ENCODE results near the gene ADCYAP1R1. TPM values are rescaled to one million over a fixed set of nuclear protein-coding genes. Genes with fewer than 3 reads are reported as not detected.

ADCYAP1R1 gene
- under 0.01 TPM in 1 of 2 replicates, not detected in the other for total RNA-seq

DNA sequence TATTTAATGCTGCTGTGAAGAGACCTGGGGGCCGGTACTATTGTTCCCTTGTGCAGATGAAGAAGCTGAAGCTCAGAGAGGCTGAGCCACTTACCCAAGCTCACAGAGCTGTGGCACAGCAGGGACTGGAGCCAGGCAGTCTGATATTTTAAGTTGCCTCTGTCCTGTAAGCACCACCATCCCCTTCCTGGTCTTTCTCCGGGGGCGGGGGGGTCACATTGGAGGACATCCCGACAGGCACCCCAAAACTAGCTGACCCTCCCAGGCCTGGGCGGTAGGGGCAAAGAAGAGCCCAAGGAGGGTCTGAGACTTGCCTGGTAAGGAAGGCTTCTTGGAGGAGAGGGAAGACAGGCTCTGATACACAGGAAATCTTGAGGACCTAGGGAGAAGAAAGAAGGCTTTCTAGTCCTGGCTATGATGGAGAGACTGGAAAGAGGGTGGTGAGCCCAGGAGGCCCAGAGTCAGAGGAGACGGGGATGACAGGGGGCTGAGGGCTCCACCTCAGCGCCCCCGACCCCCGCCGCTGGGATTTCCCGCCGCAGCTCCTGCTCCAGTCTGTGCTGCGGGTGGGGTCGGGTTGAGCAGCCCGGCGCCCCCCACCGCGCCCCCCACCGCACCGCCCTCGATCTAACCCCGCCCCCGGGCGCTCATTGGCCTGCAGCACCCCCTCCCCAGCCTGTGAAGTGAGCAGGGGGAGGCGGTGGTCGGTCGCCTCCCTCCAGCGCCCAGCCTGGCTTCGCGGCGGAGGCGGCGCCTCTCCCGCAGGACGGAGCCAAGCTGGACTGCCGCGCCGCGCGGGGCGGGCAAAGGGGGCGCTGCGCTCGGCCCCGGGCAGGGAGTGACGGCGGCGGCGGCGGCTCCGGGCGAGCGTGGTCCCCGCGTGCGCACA lies at the start of gene ADCYAP1R1:
TSS of gene ADCYAP1R1 (plus strand) at position 711 of the 889 bp plus-strand sequence. CDS start 10,957 bp downstream, outside the sequence.
- DNase-seq (ENCODE audit: low read depth in 2 of 2), result no peak

DNA sequence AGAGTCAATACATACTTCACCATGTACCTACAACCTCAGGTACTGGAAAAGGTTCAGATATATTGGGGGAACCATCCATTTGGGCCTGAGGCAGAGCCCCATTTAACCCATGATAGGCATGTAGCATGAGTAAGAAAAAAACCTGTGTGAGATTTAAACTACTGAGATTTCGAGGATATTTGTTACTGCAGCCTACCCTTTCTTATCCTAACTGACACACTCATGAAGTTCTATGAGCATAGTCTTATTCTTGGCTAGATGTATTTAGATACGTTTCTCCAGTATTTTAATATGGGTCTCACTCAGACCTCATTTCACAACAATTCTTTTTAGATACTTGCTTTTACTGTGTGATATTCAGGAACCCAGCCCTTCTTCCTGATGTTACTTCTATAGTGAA lies 49.0 kb upstream of the ADCYAP1R1 start:
- no peak for DNase-seq (ENCODE audit: low read depth in 2 of 2)

DNA sequence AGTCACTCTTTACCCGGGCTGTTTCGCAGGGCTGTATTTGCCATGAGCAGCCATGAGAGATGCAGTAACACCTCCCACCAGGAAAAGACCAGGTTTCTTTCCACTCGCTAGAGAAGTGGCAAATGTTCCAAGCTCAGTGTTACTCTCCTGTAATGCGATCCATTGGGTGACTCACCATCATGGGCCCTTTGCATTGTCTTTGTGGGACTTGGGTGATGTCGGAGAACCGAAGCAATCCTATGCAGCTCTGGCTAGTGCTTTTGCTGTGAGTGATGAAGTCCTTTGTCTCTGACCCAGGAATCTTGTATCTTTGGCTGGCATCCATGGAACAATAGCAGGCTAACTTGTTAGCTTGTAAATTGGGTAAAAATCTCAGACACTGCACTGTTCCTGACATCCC lies 48.4 kb upstream of the ADCYAP1R1 start:
- DNase-seq (ENCODE audit: low read depth in 2 of 2), result no peak

DNA sequence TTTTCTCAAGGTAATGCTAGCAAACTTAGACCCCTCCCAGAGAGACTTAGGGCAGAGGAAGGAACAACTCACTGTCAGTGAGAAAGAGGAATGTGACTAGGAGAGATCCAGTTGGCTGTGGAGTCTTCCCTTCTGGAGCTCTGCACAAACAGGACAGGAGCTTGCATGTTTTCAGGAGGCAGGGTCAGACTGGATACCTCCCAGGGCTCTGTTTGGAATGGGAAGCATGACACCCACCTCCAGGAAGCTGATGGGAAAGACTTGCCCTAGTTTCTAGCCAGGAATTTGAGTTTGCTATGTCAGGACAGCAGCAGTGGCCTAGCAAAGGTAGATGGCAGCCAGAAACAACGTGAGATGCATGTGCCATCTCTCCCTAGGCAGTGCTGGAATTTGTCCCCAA lies 47.7 kb upstream of the ADCYAP1R1 start:
- peak in 1 of 2 donors; percentile 33 for DNase-seq (ENCODE audit: low read depth in 2 of 2)

DNA sequence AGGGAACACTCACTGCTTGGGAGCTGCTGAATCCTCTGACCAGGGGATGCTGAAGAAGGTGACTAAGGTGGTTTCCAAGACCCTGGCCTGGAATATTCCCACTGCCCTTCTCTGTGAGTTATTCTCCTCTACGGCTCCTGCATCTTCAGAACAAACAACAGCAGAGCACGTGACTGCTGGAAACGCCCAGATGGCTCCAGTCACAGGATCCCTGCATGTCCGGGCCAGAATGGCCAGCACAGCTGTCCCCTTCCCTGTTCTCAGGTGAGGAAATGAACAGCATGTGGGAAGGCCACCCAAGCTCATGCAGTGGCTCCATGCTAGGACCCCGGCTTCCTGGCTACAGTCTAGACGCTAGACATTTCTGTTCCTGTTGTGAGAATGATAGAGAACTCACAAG lies 45.3 kb upstream of the ADCYAP1R1 start:
- DNase-seq (ENCODE audit: low read depth in 2 of 2), result no peak

DNA sequence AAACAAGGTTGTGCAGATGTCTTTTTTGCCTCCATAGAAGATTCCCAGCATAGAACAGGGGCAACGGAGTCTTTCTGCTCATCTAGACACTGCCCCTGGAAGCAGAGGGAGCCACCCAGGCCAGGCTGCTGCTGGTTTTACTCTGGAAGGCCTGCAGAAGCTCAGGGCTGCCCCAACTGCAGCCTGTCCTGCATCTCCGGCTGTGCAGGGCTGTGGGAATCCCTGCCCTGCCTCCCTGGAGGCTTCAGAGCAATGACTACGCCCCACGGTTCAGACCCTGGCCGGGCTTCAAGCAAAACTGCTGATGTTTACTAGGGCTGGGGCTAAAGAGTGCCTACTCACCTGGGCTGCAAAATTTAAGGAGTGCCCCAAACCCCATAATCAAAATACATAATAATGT lies 44.5 kb upstream of the ADCYAP1R1 start:
- no peak for DNase-seq (ENCODE audit: low read depth in 2 of 2)

DNA sequence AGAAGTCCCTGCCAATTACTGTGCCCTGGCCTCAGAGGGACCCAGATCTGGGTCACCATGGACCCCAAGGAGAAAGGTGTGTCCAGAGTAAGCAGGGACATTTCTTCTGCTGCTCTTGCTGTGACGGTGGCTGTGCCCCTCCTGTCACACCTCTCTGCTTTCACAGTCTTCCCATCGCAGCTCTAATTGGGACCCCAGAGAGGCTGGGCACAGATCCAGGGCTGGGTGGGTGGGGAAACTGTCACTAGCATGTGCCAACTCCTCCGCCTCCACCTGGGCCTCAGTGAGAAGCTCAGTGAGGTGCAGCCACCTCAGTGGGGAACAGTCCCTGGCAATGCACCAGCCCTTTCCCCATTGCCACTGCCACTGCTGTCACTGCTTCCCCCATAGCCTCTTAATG lies 37.3 kb upstream of the ADCYAP1R1 start:
- no peak for DNase-seq (ENCODE audit: low read depth in 2 of 2)

DNA sequence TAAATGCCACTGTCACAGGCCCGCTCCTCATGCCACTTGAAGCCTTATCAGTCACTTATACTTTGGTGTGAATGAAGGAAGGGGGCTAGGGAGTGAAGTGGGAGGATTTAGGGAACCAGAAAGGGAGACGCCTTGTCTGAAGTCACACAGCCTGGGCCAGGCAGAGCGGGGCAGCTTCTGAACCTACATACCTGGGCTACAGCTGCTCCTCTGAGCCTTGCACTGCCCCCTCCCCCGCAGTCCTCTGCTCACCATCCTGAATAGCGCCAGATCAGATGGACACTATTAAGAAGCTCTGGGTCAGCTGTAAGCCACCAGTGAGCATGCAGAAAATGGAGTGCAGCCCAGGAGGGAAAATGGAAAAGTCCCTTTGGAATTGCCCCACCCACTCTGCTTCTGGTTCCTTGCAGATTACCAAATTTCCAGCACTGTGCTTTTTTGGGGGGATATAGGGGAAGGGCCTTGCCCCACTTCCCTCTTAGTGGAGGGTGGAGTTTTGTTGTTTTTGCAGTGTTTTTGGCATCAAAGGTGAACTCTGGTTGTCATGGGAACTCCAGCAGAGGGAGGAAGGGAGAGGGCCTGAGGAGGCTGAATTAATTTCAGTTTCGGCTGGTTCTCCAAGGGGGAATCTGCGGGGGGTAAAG lies 35.0 kb upstream of the ADCYAP1R1 start:
- DNase-seq (ENCODE audit: low read depth in 2 of 2), result no peak

DNA sequence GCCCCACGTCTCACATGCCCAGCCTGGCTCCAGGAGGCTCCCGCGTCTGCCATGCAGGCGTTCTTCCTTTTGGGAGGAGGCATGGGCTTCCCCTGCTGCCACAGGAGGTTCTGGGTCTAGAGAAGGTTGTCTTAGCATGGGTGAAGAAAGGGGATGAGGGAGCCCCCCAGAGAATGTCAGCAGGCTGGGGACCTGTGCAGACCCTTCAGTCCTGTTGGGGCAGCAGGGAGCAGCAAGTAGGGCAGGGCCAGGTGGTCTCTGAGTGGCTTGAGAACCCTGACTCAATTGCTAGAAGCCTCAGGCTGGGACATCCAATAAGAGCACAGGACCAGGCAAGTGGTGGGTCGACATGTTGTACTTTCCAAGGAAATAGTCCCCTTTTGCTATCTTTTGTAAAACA lies 34.4 kb upstream of the ADCYAP1R1 start:
- no peak for DNase-seq (ENCODE audit: low read depth in 2 of 2)

DNA sequence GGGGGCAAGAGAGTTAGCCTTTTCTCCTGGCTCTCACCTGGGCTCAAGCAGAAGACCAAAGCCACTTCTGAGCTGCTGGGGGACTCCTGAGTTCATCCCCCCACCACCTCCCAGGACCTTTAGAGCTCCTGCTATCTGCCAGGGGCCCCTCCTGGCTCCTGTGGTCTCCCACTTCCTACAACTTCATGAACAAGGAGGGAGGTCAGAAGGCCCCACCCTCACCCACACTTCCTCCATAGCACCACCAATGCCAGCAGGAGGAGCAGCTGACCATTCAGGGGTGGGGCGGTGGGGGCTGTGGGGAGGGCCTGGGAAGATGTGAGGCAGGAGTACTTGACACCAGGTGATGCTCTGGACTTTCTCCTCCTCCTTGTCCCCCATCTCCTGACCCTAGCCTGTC lies 32.6 kb upstream of the ADCYAP1R1 start:
- DNase-seq (ENCODE audit: low read depth in 2 of 2), result no peak

DNA sequence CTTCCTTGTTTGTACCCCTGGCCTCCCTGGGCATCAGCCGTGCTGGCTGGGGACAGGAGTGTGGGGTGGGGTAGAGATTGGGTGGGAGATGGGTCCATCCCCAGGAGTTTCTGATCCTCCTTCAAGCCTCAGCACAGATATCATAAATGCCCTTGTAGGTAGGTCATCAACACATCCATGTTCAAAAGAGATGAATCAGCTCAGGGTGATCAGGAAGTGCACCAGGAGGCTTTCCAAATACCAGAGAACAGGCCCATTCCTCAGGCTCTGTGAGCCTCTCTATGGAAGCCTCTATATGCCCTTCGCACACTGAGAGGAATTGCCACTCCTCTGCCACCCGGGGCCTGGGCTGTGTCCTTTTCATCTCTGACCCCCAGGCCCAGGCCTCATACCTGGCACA lies 31.9 kb upstream of the ADCYAP1R1 start:
- DNase-seq (ENCODE audit: low read depth in 2 of 2), result no peak

DNA sequence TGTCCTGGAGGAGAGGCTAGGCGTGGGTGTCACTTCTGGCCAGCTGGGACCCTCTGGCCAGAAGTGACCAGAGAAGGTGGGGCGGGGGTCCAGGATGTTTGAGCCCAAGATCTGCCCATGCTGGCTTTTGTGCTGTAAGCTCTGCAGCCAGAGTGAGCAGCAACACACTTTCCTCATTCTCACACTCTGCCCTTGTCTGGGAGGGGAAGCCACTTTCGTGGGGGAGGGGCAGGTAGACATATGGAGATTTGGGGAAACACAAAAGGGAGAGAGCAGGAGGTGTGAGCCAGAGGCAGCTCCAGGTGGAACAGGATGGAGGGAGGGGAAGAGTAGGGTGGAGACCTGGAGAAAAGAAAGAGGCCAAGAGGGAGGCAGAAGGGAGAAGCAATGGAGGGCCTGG lies 31.5 kb upstream of the ADCYAP1R1 start:
- DNase-seq (ENCODE audit: low read depth in 2 of 2), result no peak

DNA sequence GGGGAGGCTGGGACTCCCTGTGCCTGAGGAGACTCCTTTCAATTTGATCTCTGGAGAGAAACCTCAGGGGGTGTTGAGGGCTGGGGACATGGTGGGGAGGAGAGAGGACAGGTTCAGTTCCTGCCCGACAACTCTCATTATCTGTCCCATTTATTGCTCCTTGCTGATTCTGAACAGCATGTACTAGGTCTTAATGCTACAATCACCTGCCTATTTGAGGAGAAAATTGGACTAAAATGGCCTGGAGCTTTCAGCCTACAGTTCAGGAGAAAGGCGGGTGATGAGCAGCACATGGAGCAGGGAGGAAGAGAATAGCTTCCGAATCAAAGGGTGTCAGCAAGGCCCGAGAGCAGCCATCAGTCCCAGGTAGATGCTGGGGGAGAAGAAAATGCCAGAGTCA lies 30.0 kb upstream of the ADCYAP1R1 start:
- DNase-seq (ENCODE audit: low read depth in 2 of 2), result no peak

DNA sequence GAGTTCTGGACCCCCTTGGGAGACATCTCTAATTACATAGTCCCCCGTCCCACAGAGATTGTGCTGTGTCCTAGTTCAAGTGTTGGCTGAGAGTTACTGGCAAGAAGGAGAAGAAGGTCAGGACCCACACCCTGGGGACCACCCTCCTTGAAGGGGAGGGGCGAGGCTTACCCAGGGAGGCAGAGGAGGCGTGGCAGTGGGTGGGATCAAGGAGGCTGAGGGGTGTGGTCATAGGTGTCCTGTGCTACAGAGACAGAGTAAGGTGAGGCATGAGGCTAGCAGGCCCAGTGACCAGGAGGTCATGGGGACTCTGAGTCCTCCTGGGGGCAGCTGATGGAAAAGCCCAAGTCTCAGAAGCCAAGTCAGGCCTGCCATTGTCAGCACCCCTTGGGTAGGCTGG lies 29.4 kb upstream of the ADCYAP1R1 start:
- DNase-seq (ENCODE audit: low read depth in 2 of 2), result no peak

DNA sequence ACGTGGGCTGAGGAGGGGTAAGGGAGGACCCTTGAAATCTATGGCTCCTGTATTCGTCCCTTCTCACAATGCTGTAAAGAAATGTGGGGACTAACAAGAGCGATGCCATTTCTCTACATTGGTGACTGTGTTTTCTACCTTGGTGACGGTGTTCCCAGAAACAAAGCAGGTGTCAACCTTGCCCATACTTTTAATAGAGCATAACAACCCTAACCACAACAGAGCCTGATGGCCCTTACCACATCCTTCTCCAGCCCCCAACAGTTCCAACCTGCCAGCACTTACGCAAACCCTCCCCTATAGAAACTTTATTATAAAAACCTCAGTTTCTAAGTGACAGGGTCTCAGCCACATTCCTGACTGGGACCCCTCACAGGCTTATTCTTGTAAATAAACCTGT lies 28.2 kb upstream of the ADCYAP1R1 start:
- no peak for DNase-seq (ENCODE audit: low read depth in 2 of 2)

DNA sequence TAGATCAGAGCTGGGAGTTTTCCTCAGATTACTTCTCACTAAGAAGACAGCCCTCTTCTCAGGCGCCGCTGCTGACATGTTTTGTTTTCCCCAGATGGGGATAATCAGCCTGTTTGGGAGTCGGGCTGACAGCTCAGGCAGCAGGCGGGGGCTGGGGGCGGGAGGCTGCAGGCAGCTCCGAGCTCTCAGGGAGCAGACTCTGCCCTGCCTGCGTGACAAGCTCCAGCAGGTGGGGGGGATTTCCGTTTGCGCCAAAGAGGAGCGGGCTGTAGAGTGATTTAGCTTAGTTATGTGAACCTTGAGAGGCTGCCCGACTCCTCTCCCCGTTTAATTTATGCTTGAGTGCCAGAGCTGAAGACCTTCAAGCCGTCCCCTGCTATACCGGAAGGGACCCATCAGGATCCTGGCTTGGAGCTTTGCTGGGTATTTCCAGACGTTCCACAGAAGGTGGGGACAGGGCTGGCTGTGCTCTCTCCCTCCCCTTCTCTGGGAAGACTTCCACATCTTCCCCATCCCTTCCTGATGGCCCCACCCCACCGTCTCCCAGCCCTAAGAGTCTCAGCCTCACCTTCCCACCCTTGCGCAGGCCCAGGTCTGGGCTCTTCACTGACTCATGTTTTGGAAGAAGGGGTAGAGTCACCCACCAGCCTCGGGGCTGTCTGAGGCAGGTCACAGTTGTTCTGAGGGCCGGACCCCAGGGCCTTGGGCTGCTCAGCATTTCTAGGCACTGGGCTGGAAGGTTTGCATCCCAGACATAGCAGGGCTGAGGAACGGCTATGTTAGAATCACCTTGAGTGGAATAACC lies 24.7 kb upstream of the ADCYAP1R1 start:
- DNase-seq (ENCODE audit: low read depth in 2 of 2), result peak in 1 of 2 donors; percentile 8

DNA sequence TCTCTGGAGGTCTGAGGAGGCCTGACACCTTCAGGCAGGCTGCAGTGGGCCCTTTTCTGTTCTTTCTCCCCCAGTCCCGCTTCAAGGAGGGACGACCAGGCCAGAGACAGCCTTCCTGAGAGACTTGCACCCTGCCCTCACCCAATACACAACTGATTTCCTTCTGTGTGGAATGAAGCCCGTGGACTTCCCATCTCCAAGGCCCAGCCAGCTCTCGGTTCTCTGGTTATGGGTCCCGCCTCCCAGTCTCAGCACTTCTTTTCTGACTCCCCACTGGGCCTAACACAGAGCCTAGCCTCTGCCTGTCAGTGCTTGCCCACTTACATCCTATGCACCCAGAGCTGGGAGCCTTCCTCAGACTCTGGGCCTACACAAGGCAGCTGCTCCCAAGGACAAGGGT lies 24.1 kb upstream of the ADCYAP1R1 start:
- no peak for DNase-seq (ENCODE audit: low read depth in 2 of 2)

DNA sequence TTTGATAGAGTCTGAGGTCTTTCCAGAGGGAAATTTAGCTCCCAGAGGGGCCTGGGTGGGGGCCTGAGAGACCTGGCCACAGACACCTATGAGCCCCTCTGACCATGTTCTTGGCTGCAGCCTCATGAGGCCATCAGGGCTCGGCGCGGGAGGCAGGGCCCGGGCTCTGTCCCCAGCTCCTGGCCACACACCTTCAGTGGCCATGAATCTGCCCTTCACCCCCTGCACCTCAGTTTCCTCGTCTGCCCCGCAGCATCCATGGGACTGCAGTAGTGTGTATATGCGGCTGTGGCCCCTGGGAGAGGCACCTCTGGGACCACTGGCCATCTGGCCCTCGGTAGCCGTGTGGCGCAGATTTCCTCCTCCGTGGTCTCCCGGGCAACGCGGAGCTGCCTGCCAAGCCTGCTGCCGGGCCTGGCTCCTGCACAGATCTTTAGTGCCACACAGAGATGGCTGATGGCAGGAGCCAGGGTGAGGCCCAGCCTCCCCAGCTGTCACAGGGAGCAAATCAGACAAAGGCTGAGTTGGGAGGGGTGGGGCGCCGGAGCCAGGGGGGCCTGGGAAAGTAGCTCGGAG lies 23.6 kb upstream of the ADCYAP1R1 start:
- DNase-seq (ENCODE audit: low read depth in 2 of 2), result no peak

DNA sequence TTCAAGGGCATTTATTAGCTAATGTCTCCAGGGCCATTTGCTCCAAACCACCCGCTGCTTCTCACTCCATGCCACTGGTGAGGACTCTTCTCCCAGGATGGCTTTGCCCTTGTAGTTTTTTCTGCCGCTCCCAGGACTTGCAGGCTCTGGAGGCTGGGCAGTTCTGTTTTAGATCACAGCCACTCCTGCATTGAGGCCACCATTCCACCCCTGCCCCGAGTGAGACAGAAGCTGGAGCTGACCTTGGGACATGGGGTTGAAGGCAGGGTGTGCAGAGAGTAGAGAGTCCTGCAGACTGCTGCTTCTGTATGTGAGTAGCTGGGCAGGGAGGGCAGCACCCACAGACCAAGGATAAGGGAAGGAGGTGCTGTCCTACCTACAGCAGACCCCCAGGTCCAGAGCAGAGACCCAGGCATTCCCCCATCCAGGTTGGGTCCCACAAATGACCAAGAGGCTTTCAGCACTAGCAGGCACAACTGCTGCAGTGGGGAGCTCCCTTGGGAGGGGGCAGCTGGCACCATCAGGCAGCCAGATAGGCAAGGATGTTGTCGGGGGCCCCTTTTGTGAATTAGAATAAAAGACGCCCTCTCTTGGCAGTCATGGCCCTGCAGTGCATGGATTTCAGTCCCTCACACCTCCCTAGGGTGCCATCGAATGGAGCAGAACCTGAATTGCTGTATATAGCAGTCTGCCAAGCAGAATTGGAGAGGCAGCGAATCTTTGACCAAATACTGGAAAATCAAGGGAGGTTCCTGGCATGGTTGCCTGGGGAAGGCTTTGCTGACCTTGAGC lies 22.7 kb upstream of the ADCYAP1R1 start:
- DNase-seq (ENCODE audit: low read depth in 2 of 2), result no peak

DNA sequence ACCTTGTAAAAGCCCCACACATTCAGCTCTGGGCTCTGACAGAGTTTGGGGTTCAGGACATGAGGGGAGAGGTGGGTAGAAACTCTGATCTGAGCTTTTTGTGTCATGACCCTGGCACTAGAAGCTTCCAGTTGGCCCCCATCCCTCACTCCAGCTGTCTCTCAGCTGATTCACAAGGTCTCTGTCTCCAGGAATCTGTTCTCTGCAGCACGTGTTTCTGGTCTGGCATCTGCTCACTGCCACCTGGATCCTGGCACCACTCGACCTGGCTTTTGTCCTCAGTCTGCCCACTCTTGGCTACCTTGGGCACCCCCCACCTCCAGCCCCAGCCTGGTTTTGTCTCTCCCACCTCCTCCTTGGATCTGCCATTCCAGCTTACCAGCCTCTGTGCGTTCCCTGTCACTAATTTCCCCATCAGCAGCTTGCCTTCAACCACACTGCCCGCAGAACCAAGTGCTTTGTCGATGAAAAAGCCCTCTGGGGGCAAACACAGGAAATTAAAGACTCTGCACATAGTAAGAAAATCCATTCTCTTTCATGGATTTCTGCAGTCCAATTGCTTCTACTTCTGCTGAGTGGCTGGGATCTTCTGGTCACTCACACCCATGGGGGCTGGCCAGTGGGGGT lies 18.3 kb upstream of the ADCYAP1R1 start:
- no peak for DNase-seq (ENCODE audit: low read depth in 2 of 2)

DNA sequence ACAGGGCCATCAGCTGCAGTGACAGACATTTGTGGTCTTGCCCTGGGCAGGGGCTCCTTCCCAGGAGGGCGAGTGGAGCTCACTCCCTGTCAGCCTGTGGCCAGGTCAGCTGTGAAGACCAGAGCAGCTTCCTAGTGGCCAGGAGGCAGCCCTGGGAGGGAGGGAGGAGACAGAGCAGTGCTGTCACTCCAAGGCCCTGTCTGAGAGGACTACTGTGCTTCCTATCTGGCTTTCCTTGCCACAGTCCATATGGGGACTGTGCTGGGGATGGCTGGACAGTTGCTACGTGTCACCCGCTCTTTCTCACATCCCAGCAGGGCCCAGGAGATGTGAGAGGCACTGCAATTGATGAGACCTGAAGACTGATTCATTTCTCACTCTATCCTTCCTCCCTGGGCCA lies 15.2 kb upstream of the ADCYAP1R1 start:
- DNase-seq (ENCODE audit: low read depth in 2 of 2), result no peak

All from lung microvascular endothelial cell (primary cell).